MV-4-11 (cell line): ENCODE results near the gene GRB10.
"Not testable (repeated sequence)": the region's sequence is repeated elsewhere in the genome, so short reads cannot be mapped to it uniquely, and the experiment has no call there.

ENCODE experiments used
- DNase-seq: peaks from one replicate; lab custom pipeline; 2025; lab: John Stamatoyannopoulos, UW

The GRB10 gene

DNA sequence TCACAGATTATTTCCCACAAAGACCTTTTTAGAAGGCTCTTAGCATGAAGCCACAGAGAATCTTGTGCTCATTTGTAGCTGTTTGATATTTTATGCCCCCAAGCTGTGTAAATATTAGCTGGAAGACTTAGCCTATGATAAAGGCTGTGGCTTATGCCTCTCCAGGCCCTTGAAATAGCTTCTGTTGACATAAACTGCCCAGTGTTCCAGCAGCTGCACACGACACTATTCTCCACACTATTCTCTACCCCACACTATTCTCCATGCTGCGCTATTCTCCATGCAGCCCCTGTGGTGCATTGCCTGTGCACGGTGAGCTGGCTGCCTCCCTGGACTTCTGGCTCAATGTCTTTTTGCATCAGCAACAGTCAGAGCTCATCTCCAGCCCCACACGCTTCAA lies 230.6 kb downstream of the GRB10 start:
- no peak for DNase-seq

DNA sequence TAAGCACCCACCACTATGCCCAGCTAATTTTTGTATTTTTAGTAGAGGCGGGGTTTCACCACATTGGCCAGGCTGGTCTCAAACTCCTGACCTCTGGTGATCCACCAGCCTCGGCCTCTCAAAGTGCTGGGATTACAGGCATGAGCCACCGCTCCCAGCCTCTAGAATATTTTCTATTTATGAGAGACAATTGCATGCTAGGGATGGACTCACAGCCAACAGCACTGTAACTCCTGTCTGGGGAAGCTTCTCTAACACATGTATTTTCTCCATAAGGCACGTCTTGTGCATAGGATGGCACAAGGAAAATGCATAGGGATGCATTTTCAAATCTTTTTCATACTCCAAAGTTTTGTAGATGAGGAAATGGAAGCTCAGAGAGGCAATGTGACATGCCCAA lies 237.1 kb downstream of the GRB10 start:
- not testable (repeated sequence) for DNase-seq

DNA sequence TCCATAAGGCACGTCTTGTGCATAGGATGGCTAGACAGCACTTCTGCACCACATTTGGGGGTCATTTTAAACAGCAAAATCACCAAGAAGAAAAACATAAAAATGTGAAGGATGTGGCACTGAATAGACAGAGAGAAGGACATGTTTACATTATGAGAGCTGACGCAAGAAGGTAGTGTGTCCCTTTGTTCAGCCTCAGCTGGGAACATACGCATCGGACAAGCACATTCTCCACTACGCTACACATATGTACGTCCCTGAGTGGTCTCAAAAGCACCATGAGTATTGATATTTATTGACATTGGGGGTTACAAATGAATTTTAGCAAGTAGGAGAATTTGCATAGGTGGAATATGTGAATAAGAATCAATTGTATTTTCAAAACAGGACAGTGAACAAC lies 237.7 kb downstream of the GRB10 start:
- DNase-seq = no peak

GRCh38 chr7:50543776-50544442 lies 238.8 kb downstream of the GRB10 start:
- DNase-seq = no peak

DNA sequence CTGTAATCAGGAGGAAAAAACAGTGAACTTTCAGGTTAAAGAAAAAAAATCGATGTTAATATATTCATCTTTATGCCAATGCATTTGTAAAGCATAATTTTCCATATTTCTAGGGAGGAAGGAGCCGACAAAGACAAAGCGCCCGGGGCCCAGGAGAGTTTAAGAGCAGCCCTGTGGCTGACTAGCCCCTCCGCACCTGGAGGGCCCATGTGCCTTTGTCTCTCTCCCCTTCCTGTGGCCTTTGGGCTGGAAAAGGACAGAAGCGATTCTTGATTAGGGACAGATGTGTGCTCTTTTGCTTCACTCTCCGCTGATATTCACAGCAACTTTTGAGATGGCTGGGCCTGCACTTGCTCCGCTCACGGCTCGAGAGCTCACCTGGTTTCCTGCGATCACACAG lies 240.6 kb downstream of the GRB10 start:
- no peak for DNase-seq

GRCh38 chr7:50540785-50541579 lies 241.7 kb downstream of the GRB10 start:
- no peak for DNase-seq
